K562 (cell line): Measurements from ENCODE around the gene BMP8B. TPM values are rescaled to one million over a fixed set of nuclear protein-coding genes. Genes with fewer than 3 reads are reported as not detected.
A peak's percentile ranks its signal among the peaks of the same experiment; 100 is the strongest.

Experiments
- BHLHE40 ChIP-seq: IDR thresholded peaks from 2 replicates; pipeline ENCODE4 v1.6.1; 2011; ENCODE audit warnings: low read length, improper control_type of control experiment
- BRD9 ChIP-seq: fragments of 450-650 bp; IDR thresholded peaks from 2 replicates; pipeline ENCODE4 v1.6.1; 2018; ENCODE audit warnings: low read depth; ENCODE audit not compliant: partially characterized antibody
- CBX3 ChIP-seq, 2 experiments: IDR thresholded peaks; 1 replicate in 1 of 2; 2 replicates in 1 of 2; pipeline ENCODE4 v1.6.1; 2012; ENCODE audit warnings: inconsistent platforms in 2 of 2, low read length in 2 of 2, borderline replicate concordance in 1 of 2, control low read depth in 1 of 2
- CREM ChIP-seq: IDR thresholded peaks from 2 replicates; pipeline ENCODE4 v1.6.1; 2014; ENCODE audit warnings: antibody characterized with exemption, low read depth
- EHMT2 ChIP-seq: fragments of 450-650 bp; IDR thresholded peaks from 2 replicates; pipeline ENCODE4 v1.6.1; 2018; ENCODE audit warnings: antibody characterized with exemption
- EZH2 ChIP-seq: IDR thresholded peaks from 2 replicates; pipeline ENCODE4 v1.6.1; 2012; ENCODE audit warnings: low read depth, mild to moderate bottlenecking, inconsistent platforms, low read length, borderline replicate concordance
- FOXJ3 ChIP-seq: sonication (generic); formaldehyde crosslinking; IDR thresholded peaks from 2 replicates; pipeline ENCODE4 v1.4.0; 2020; ENCODE audit warnings: mild to moderate bottlenecking, missing genetic modification reagents
- HDGF ChIP-seq: fragments of 450-650 bp; IDR thresholded peaks from 2 replicates; pipeline ENCODE4 v1.6.1; 2016
- IRF2 ChIP-seq: sonication (generic); formaldehyde crosslinking; IDR thresholded peaks from 2 replicates; pipeline ENCODE4 v1.8.1; 2022; ENCODE audit warnings: mild to moderate bottlenecking, missing genetic modification reagents
- KDM2B ChIP-seq: fragments of 250-450 bp; sonication (Bioruptor Pico); IDR thresholded peaks from 2 replicates; pipeline ENCODE4 v1.8.0; 2021; ENCODE audit warnings: mild to moderate bottlenecking, moderate library complexity
- MAFF ChIP-seq: IDR thresholded peaks from 2 replicates; pipeline ENCODE4 v1.6.1; 2012; ENCODE audit warnings: low read length, improper control_type of control experiment
- TEAD1 ChIP-seq, 2 experiments: fragments of 450-650 bp in 1 of 2; sonication (generic) in 1 of 2; formaldehyde crosslinking; IDR thresholded peaks; 2 replicates each; pipeline versions ENCODE4 v1.4.0 to v1.8.0; 2020 to 2022; ENCODE audit warnings: mild to moderate bottlenecking in 2 of 2, missing genetic modification reagents in 1 of 2
- ZBED1 ChIP-seq: IDR thresholded peaks from 2 replicates; pipeline ENCODE4 v1.6.1; 2014
- polyA plus RNA-seq, 8 experiments: library from polyadenylated mRNA; depleted of rRNA in 4 of 8; stranded (reverse) in 5 of 8; unstranded in 3 of 8; fragments of >200 nt; fragmentation: Nextera tagmentation in 2 of 8; fragmentation: Illumina TruSeq in 1 of 8; extraction: Ambion mirVana in 2 of 8; extraction: Trizol in 1 of 8; gene quantifications; 2 replicates each; pipeline versions ENCODE4 v1.2.1 to v1.2.3, GENCODE V29; 2011 to 2014; ENCODE audit warnings: inconsistent platforms in 1 of 8, missing spikeins in 1 of 8
- total RNA-seq, 7 experiments: library from RNA; depleted of rRNA in 6 of 7; stranded (reverse); fragments of >200 nt in 6 of 7; fragmentation: Illumina TruSeq in 2 of 7; extraction: Trizol in 2 of 7; gene quantifications; 2 replicates each; pipeline versions ENCODE4 v1.2.1 to v1.2.3, GENCODE V29; 2011 to 2021; ENCODE audit warnings: low replicate concordance in 1 of 7
- TF ChIP-seq, protein P1 (sequence below), 2 experiments: IDR thresholded peaks; 2 replicates each; pipeline ENCODE4 v1.6.1; 2011; ENCODE audit warnings: borderline replicate concordance in 1 of 2, control low read depth in 1 of 2, low read depth in 1 of 2, low read length in 1 of 2, mild to moderate bottlenecking in 1 of 2, mixed read lengths in 1 of 2, moderate library complexity in 1 of 2; ENCODE audit not compliant: insufficient read depth in 1 of 2, insufficient read length in 1 of 2, poor library complexity in 1 of 2, severe bottlenecking in 1 of 2; ENCODE audit errors: extremely low read depth in 1 of 2
- TF ChIP-seq, protein P2 (sequence below): sonication (generic); formaldehyde crosslinking; IDR thresholded peaks from 2 replicates; pipeline ENCODE4 v1.8.0; 2022; ENCODE audit warnings: missing genetic modification reagents, mild to moderate bottlenecking, moderate library complexity, borderline replicate concordance
- TF ChIP-seq, protein P3 (sequence below): conservative IDR thresholded peaks from 2 replicates; pipeline ENCODE4 v1.6.1; 2011; ENCODE audit warnings: low read depth, mild to moderate bottlenecking, low read length; ENCODE audit not compliant: control insufficient read depth
- TF ChIP-seq, protein P4 (sequence below): sonication (generic); formaldehyde crosslinking; IDR thresholded peaks from 2 replicates; pipeline ENCODE4 v1.8.0; 2022; ENCODE audit warnings: missing genetic modification reagents, mild to moderate bottlenecking, borderline replicate concordance
- TF ChIP-seq, protein P5 (sequence below), 2 experiments: fragments of 450-650 bp; conservative IDR thresholded peaks; 2 replicates each; pipeline ENCODE4 v1.6.1; 2017; ENCODE audit warnings: mild to moderate bottlenecking in 2 of 2, moderate library complexity in 2 of 2

BMP8B gene
- total and polyA plus RNA-seq, 9 of the 15 experiments (the other 6 are each of a cell fraction or from before 2014, with no cell fraction given): 0.03 to 0.33 (median 0.14) TPM

GRCh38 chr1:39816415-39817090 lies 27.9 kb upstream of the BMP8B start (continued):
- TF ChIP-seq, protein P1, sequence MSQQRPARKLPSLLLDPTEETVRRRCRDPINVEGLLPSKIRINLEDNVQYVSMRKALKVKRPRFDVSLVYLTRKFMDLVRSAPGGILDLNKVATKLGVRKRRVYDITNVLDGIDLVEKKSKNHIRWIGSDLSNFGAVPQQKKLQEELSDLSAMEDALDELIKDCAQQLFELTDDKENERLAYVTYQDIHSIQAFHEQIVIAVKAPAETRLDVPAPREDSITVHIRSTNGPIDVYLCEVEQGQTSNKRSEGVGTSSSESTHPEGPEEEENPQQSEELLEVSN (IDR thresholded peaks at IDR 0.05; ENCODE audit: borderline replicate concordance in 1 of 2, extremely low read depth in 1 of 2, insufficient read depth in 1 of 2, insufficient read length in 1 of 2, low read depth in 1 of 2, low read length in 1 of 2, poor library complexity in 1 of 2, severe bottlenecking in 1 of 2): peak in 1 of 2 experiments; percentile 42
- TF ChIP-seq EZH2: no peak
- TF ChIP-seq BRD9: no peak
- TF ChIP-seq, protein P2, sequence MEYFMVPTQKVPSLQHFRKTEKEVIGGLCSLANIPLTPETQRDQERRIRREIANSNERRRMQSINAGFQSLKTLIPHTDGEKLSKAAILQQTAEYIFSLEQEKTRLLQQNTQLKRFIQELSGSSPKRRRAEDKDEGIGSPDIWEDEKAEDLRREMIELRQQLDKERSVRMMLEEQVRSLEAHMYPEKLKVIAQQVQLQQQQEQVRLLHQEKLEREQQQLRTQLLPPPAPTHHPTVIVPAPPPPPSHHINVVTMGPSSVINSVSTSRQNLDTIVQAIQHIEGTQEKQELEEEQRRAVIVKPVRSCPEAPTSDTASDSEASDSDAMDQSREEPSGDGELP (CRISPR knock-in tag): peak; percentile 41; the same call in 1 of the 2 replicates
- TF ChIP-seq, protein P3, sequence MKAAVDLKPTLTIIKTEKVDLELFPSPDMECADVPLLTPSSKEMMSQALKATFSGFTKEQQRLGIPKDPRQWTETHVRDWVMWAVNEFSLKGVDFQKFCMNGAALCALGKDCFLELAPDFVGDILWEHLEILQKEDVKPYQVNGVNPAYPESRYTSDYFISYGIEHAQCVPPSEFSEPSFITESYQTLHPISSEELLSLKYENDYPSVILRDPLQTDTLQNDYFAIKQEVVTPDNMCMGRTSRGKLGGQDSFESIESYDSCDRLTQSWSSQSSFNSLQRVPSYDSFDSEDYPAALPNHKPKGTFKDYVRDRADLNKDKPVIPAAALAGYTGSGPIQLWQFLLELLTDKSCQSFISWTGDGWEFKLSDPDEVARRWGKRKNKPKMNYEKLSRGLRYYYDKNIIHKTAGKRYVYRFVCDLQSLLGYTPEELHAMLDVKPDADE: no peak
- TF ChIP-seq ZBED1: no peak
- TF ChIP-seq, protein P4, sequence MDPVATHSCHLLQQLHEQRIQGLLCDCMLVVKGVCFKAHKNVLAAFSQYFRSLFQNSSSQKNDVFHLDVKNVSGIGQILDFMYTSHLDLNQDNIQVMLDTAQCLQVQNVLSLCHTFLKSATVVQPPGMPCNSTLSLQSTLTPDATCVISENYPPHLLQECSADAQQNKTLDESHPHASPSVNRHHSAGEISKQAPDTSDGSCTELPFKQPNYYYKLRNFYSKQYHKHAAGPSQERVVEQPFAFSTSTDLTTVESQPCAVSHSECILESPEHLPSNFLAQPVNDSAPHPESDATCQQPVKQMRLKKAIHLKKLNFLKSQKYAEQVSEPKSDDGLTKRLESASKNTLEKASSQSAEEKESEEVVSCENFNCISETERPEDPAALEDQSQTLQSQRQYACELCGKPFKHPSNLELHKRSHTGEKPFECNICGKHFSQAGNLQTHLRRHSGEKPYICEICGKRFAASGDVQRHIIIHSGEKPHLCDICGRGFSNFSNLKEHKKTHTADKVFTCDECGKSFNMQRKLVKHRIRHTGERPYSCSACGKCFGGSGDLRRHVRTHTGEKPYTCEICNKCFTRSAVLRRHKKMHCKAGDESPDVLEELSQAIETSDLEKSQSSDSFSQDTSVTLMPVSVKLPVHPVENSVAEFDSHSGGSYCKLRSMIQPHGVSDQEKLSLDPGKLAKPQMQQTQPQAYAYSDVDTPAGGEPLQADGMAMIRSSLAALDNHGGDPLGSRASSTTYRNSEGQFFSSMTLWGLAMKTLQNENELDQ: no peak
- TF ChIP-seq CBX3 (IDR thresholded peaks at IDR 0.05; ENCODE audit: borderline replicate concordance in 1 of 2, low read length in 2 of 2): 0 out of 3 replicates have a peak, but pooled peaks of 1 of the 2 experiments have one; percentile 7
- TF ChIP-seq, protein P5, sequence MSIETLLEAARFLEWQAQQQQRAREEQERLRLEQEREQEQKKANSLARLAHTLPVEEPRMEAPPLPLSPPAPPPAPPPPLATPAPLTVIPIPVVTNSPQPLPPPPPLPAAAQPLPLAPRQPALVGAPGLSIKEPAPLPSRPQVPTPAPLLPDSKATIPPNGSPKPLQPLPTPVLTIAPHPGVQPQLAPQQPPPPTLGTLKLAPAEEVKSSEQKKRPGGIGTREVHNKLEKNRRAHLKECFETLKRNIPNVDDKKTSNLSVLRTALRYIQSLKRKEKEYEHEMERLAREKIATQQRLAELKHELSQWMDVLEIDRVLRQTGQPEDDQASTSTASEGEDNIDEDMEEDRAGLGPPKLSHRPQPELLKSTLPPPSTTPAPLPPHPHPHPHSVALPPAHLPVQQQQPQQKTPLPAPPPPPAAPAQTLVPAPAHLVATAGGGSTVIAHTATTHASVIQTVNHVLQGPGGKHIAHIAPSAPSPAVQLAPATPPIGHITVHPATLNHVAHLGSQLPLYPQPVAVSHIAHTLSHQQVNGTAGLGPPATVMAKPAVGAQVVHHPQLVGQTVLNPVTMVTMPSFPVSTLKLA (conservative IDR thresholded peaks at IDR 0.05): peak in 1 of 2 experiments; percentile 57; a peak in 2 of 4 replicates
- TF ChIP-seq BHLHE40: no peak
- peak; percentile 14; the same call in 1 of the 2 replicates for TF ChIP-seq MAFF
- TF ChIP-seq IRF2: 0 out of 2 replicates have a peak, but pooled peaks have one; percentile 10
- no peak for TF ChIP-seq FOXJ3 (CRISPR knock-in tag)
- TF ChIP-seq TEAD1 (CRISPR knock-in tag; IDR thresholded peaks at IDR 0.05): peak in 1 of 2 experiments; percentile 84; a peak in 1 of 4 replicates
- 0 out of 2 replicates have a peak, but pooled peaks have one; percentile 8 for TF ChIP-seq EHMT2
- TF ChIP-seq KDM2B (CRISPR knock-in tag): 0 out of 2 replicates have a peak, but pooled peaks have one; percentile 8
- TF ChIP-seq HDGF: 0 out of 2 replicates have a peak, but pooled peaks have one; percentile 59
- TF ChIP-seq CREM: peak; percentile 15; the same call in 1 of the 2 replicates
